ENCODE measurements around the gene EEF1AKMT1. TPM values are rescaled to one million over a fixed set of nuclear protein-coding genes. Genes with fewer than 3 reads are reported as not detected.
"Not testable (repeated sequence)": the region's sequence is repeated elsewhere in the genome, so short reads cannot be mapped to it uniquely, and the experiment has no call there.

The EEF1AKMT1 gene
- total RNA-seq, 1 donor from 2014 or later, result 9.0 TPM

- DNase-seq (ENCODE audit: low spot score), result no peak
These were observed 4.5 kb upstream of the EEF1AKMT1 start for GRCh38 chr13:20778311-20778710.

GRCh38 chr13:20776751-20777150 is 3.0 kb upstream of the EEF1AKMT1 start:
- DNase-seq (ENCODE audit: low spot score), result no peak

GRCh38 chr13:20775961-20776360 is 2.2 kb upstream of the EEF1AKMT1 start:
- no peak for DNase-seq (ENCODE audit: low spot score)

DNA sequence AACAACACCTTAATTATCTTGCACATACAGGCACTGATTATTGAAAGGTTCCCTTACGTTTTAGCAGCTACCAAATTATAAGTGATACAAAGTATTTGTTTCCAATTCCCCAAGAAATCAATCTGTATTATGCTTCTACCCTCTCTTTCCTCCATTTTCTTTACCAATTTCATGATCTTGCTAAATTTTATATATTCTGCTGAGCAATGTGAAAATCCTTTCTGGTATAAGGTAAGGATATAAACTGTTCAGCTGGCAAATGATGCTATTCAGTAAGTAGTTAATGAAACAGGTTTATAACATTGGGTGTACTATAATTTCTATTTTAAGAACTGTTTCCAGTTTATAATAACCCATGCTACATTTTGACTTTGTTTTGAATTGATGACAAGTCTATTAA is 985 bp upstream of the EEF1AKMT1 start:
- DNase-seq (ENCODE audit: low spot score), result no peak

GRCh38 chr13:20772401-20773131 is 1.2 kb downstream of the EEF1AKMT1 start:
- no peak for DNase-seq (ENCODE audit: low spot score)

DNA sequence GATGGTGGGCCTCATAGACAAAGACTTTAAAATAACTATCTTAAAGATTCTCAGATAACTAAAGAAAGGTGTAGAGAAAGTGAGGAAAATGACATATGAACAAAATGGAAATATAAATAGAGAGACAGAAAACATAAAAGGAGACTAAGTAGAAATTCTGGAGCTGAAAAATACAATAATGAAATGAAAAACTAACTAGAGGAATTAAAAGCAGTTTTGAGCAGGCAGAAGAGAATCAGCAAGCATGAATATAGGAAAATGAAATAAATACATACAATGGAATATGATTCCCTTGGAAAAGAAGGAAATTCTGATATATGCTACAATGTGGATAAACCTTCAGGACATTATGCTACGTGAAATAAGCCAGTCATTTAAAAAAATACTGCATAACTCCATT is 3.9 kb downstream of the EEF1AKMT1 start:
- no peak for DNase-seq (ENCODE audit: low spot score)

- no peak for DNase-seq (ENCODE audit: low spot score)
These were observed 4.7 kb downstream of the EEF1AKMT1 start for GRCh38 chr13:20769091-20769490.

DNA sequence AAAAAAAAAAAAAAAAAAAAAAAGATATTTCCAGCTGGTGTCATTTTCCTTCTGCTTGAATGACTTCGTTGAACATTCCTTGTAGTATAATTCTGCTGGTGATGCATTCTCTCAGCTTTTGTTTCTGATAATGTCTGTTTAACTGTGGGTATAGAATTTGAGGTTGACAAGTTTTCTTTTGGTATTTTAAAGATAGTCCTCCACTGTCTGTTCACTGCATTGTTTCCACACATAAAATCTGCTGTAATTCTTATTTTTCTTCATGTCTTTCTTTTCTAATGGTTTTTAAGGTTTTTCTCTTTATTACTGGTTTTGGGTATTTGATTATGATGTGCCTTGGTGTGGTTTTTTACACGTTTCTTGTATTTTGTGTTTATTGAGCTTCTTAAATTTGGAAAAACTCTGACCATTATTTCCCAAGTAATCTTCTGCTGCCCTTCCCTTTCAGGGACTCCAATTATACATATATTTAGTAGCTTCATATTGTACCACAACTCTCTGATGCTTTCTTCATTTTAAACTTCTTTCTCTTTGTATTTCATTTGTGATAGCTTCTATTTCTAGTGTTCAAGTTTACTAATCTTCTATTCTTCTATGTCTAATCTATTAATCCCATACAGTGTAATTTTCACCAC is 6.3 kb downstream of the EEF1AKMT1 start:
- no peak for DNase-seq (ENCODE audit: low spot score)

DNA sequence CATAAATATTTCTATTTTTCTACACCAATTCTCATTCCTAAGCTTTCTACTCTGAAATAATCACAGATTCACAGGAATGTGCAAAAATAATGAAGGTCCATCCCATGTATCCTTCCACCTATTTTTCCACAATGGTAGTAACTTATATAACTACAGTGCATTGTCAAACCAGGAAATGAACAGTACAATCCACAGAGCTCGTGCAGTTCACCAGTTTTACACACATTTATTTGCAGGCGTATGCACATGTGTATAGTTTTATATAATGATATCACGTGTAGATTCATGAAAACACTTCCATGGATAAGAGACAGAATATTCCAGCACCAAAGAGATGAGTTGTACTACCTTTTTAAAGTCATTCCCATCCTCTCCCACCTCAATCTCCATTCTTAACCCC is 12.9 kb downstream of the EEF1AKMT1 start:
- DNase-seq (ENCODE audit: low spot score), result no peak

DNA sequence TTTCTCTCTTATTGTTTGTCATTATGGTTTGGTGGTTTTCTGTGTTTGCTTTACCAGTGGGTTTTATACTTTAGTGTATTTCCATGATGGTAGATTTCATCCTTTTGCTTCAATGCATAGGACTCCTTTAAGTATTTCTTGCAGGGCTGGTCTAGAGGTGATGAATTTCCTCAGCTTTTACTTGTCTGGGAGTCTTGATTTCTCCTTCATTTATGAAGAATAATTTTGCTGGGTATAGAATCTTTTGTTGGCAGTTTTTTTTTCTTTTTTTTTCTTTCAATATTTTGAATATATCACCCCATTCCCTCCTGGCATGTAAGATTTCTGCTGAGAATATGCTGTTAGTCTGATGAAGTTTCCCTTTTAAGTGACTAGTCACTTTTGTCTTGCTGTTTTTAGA is 19.8 kb downstream of the EEF1AKMT1 start:
- no peak for DNase-seq (ENCODE audit: low spot score)

- DNase-seq (ENCODE audit: low spot score), result no peak
These were observed 24.4 kb downstream of the EEF1AKMT1 start for GRCh38 chr13:20749377-20749776.

DNA sequence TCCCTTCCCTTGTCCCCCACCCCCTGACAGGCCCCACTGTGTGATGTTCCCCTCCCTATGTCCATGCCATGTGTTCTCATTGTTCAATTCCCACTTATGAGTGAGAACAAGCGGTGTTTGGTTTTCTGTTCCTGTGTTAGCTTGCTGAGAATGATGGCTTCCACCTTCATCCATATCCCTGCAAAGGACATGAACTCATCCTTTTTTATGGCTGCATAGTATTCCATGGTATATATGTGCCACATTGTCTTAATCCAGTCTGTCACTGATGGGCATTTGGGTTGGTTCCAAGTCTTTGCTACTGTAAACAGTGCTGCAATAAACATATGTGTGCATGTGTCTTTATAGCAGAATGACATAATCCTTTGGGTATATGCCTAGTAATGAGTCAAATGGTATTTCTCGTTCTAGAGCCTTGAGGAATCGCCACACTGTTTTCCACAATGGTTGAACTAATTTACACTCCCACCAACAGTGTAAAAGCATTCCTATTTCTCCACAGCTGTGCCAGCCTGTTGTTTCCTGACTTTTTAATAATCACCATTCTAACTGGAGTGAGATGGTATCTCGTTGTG is 29.8 kb downstream of the EEF1AKMT1 start:
- DNase-seq (ENCODE audit: low spot score), result not testable (repeated sequence)

- DNase-seq (ENCODE audit: low spot score), result peak; percentile 86
These were observed 33.7 kb downstream of the EEF1AKMT1 start for GRCh38 chr13:20740021-20740420.

DNA sequence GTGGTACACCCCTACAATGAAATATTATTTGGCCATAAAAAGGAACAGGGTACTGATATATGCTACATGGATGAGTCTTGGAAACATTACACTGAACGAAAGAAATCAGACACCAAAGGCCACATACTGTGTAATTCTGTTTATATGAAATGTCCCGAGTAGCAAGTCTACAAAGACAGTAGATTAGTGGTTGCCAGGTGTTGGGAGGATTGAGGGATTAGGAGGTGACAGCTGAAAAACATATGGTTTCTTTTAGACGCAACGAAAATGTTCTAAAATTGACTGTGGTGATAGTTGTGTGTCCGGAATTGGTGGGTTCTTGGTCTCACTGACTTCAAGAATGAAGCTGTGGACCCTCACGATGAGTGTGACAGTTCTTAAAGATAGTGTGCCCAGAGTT is 35.1 kb downstream of the EEF1AKMT1 start:
- DNase-seq (ENCODE audit: low spot score), result no peak

DNA sequence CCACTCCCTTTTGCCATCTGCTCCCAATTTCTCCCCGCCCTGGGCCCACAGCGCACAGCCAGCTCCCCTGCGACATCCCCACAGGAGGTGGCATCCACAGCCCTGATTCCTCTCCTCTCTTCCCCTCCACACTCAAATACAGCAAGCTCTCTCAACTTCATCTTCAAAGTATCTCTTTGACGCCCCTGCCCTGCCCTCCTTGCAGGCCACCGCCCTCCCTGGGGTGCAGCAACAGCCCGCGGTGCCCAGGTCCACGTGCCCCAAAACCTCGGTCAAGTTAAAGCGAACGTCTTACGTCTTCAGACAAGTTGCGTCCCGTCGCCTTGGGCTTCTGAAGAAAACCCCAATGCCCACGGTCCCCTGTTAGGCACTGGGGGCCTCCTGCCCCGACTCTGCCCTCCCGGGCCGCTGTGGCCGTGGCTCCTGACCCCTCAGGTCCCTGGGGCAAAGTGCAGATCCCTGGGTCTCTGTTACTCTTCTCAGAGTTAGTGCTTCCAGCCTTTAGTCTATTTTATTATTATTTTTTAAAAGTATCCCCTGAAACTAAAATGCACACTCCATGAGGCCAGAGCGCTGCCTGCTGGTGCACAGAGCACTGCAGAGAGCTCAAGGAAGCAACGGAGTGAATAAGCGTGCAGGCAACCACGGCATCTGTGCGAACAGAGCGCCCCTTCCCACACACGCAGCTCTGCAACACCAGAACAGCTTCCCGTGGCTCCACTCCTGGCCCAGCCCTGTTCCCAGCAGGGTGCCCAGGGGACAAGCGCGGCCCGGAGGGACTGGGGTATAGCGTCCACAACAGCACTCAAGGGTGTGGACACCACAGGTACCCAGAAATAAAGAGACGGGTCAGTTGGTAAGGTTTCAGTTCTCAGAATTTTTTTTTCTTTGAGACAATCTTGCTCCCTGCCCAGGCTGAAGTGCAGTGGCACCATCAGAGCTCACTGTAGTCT is 43.9 kb downstream of the EEF1AKMT1 start:
- peak; percentile 76 for DNase-seq (ENCODE audit: low spot score)

- peak; percentile 35 for DNase-seq (ENCODE audit: low spot score)
These were observed 45.0 kb downstream of the EEF1AKMT1 start for GRCh38 chr13:20728579-20729311.

DNA sequence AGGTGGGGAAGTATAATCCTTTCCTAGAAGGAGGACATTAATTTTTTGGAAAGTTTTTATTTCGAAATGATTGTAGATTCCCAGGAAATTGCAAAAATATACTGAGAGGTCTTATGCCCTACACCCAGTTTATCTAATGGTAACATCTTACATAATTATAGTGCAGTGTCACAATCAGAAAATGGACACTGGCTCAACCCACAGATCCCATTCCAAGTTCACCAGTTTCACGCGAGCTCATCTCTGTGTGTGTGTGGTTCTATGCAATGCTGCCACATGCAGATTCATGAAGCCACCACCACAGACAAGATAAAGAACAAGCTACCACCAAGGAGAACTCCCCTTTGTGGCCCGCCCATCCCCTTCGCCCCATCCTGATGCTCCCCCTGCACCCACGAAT is 45.9 kb downstream of the EEF1AKMT1 start:
- DNase-seq (ENCODE audit: low spot score), result no peak

DNA sequence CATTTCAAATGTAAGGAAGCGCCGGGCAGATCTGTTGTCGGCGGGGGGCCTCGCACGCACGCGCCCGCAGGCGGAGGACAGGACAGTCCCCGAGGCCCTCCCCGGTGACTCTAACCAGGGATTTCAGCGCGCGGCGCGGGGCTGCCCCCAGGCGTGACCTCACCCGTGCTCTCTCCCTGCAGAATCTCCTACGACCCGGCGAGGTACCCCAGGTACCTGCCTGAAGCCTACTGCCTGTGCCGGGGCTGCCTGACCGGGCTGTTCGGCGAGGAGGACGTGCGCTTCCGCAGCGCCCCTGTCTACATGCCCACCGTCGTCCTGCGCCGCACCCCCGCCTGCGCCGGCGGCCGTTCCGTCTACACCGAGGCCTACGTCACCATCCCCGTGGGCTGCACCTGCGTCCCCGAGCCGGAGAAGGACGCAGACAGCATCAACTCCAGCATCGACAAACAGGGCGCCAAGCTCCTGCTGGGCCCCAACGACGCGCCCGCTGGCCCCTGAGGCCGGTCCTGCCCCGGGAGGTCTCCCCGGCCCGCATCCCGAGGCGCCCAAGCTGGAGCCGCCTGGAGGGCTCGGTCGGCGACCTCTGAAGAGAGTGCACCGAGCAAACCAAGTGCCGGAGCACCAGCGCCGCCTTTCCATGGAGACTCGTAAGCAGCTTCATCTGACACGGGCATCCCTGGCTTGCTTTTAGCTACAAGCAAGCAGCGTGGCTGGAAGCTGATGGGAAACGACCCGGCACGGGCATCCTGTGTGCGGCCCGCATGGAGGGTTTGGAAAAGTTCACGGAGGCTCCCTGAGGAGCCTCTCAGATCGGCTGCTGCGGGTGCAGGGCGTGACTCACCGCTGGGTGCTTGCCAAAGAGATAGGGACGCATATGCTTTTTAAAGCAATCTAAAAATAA is 52.1 kb downstream of the EEF1AKMT1 start:
- DNase-seq (ENCODE audit: low spot score), result no peak

DNA sequence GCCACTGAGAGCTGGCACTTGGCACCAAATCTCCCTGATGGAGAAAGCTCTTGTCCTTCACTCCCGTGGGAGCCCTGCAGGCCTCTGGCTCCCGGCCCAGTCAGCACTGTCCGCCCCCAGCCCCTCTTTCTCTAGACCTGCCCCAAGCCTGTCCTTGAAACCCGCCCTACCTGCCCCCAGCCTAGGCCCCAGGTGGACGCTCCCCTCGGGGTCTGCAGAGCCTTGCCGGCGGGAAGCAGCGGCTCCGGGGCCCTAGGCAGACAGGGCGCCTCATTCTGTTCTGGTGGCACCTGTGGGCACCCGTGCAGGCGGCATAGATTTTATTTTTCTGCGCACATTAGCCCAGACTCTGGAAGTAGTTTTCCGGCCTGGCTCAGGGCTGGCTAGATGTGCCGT is 52.7 kb downstream of the EEF1AKMT1 start:
- DNase-seq (ENCODE audit: low spot score), result no peak

- DNase-seq (ENCODE audit: low spot score), result no peak
These were observed 53.3 kb downstream of the EEF1AKMT1 start for GRCh38 chr13:20720499-20720898.
